K562 (cell line): ENCODE data around the gene CCDC169. TPM values are rescaled to one million over a fixed set of nuclear protein-coding genes. Genes with fewer than 3 reads are reported as not detected.

ENCODE experiments used
- ATAC-seq: fragments of 200-7000 bp; cut with Tn5 transposase; 3 replicates; pipeline ENCODE4 v1.9.1; 2020; ENCODE audit warnings: moderate library complexity
- BruUV-seq: library from RNA; stranded (reverse); fragments of 400-500 nt; replicated peaks from 2 replicates; lab custom pipeline; 2021; lab: Mats Ljungman, UMichigan
- CTCF ChIA-PET: fragments of 300-600 bp; formaldehyde crosslinking; extraction: SDS; loops from one replicate; lab custom pipeline; 2021; ENCODE audit warnings: low intra/inter-chr PET ratio; lab: Yijun Ruan, JAX
- POLR2A ChIA-PET: fragments of 300-600, 350-650 bp; sonication (Branson Sonifier 250); formaldehyde crosslinking; extraction: SDS; loops from one replicate; lab custom pipeline; 2021; ENCODE audit warnings: antibody characterized with exemption, inconsistent platforms; lab: Yijun Ruan, JAX
- DNase-seq, 4 experiments: peaks; one replicate each; pipeline versions ENCODE4 v3.0.0 to v3.0.0-alpha.2; 2011 to 2018; ENCODE audit warnings: low spot score in 3 of 4, mixed read lengths in 3 of 4; ENCODE audit errors: extremely low read depth in 1 of 4
- FAIRE-seq: peaks from 2 replicates; lab custom pipeline; 2011; peaks lifted over from hg19 to GRCh38; lab: Jason Lieb, UNC
- H2AFZ ChIP-seq: 2 replicates; pipeline ENCODE4 v1.6.0; 2011; ENCODE audit warnings: low read depth, low read length, control low read depth, inconsistent platforms
- H3K27ac ChIP-seq: fragments of 200-600 bp; 3 replicates; pipeline ENCODE4 v1.8.0; 2011; ENCODE audit warnings: low read depth, mild to moderate bottlenecking, control low read depth, inconsistent platforms, low read length, moderate library complexity, mixed read lengths; ENCODE audit errors: extremely low read depth
- H3K27me3 ChIP-seq, 2 experiments: fragments of 300-600 bp in 1 of 2; 2 replicates in 1 of 2; 3 replicates in 1 of 2; pipeline versions ENCODE4 v1.6.0 to v1.8.0; 2011; ENCODE audit warnings: inconsistent platforms in 2 of 2, low read length in 2 of 2, mild to moderate bottlenecking in 1 of 2, mixed read lengths in 1 of 2, moderate library complexity in 1 of 2; ENCODE audit not compliant: control insufficient read depth in 2 of 2, insufficient read depth in 2 of 2
- H3K36me3 ChIP-seq: fragments of 300-600 bp; 3 replicates; pipeline ENCODE4 v1.8.0; 2011; ENCODE audit warnings: mild to moderate bottlenecking, low read length, inconsistent platforms; ENCODE audit not compliant: control insufficient read depth, insufficient read depth
- H3K4me1 ChIP-seq, 2 experiments: fragments of 200-600 bp in 1 of 2; replicated peaks in 1 of 2; 2 replicates in 1 of 2; 3 replicates in 1 of 2; pipeline versions ENCODE4 v1.5.1 to v1.8.0; 2011; ENCODE audit warnings: inconsistent platforms in 2 of 2, low read length in 2 of 2, mild to moderate bottlenecking in 1 of 2, mixed read lengths in 1 of 2, moderate library complexity in 1 of 2; ENCODE audit not compliant: control insufficient read depth in 2 of 2, insufficient read depth in 2 of 2
- H3K4me2 ChIP-seq: 2 replicates; pipeline ENCODE4 v1.6.1; 2011; ENCODE audit warnings: low read length, control low read depth, inconsistent platforms, mixed read lengths; ENCODE audit not compliant: insufficient read depth
- H3K4me3 ChIP-seq: fragments of 200-600 bp; sonication (generic), shearing (Covaris generic); 2 replicates; pipeline ENCODE4 v1.5.1; 2016; ENCODE audit warnings: control low read depth, inconsistent platforms
- H3K79me2 ChIP-seq: fragments of 200-600 bp; 3 replicates; pipeline ENCODE4 v1.8.0; 2011; ENCODE audit warnings: low read length, inconsistent platforms; ENCODE audit not compliant: control insufficient read depth, insufficient read depth
- H3K9ac ChIP-seq, 2 experiments: 2 replicates each; pipeline versions ENCODE4 v1.6.0 to v1.6.1; 2011; ENCODE audit warnings: low read depth in 2 of 2, low read length in 2 of 2, control low read depth in 1 of 2, inconsistent platforms in 1 of 2, mild to moderate bottlenecking in 1 of 2, mixed read lengths in 1 of 2; ENCODE audit not compliant: insufficient read depth in 1 of 2
- H3K9me1 ChIP-seq: one replicate; pipeline ENCODE4 v1.6.0; 2011; ENCODE audit warnings: inconsistent platforms, mild to moderate bottlenecking, low read length, moderate library complexity; ENCODE audit not compliant: control insufficient read depth, insufficient read depth
- H3K9me3 ChIP-seq: replicated peaks from 2 replicates; pipeline ENCODE4 v1.5.1; 2011; ENCODE audit warnings: low read depth, low read length, inconsistent platforms; ENCODE audit not compliant: control insufficient read depth, insufficient read depth
- H4K20me1 ChIP-seq: replicated peaks from 2 replicates; pipeline ENCODE4 v1.6.1; 2011; ENCODE audit warnings: low read length, inconsistent platforms, mixed read lengths; ENCODE audit not compliant: control insufficient read depth, insufficient read depth
- NFYB ChIP-seq: IDR thresholded peaks from 2 replicates; pipeline ENCODE4 v1.6.1; 2011; ENCODE audit warnings: mild to moderate bottlenecking, moderate library complexity; ENCODE audit not compliant: insufficient read length; ENCODE audit errors: extremely low read depth
- SMARCE1 ChIP-seq: fragments of 450-650 bp; IDR thresholded peaks from 2 replicates; pipeline ENCODE4 v1.7.1; 2016; ENCODE audit warnings: mild to moderate bottlenecking
- TAF7 ChIP-seq: fragments of 450-650 bp; IDR thresholded peaks from 2 replicates; pipeline ENCODE4 v1.6.1; 2016; ENCODE audit warnings: missing genetic modification characterization, missing compliant biosample characterization
- ZNF184 ChIP-seq: sonication (generic); formaldehyde crosslinking; IDR thresholded peaks from 2 replicates; pipeline ENCODE4 v1.5.0; 2020; ENCODE audit warnings: missing genetic modification reagents
- ZNF609 ChIP-seq: sonication (generic); formaldehyde crosslinking; IDR thresholded peaks from 2 replicates; pipeline ENCODE4 v1.8.1; 2023; ENCODE audit warnings: missing genetic modification reagents, mild to moderate bottlenecking, borderline replicate concordance
- WGBS: fragments of 100-300 bp; shearing (Covaris generic); methylation state at CpG from one replicate; pipeline ENCODE4 v1.1.6; 2016; ENCODE audit warnings: low coverage, mixed read lengths; ENCODE audit not compliant: insufficient coverage; ENCODE audit errors: missing lambda C conversion rate; 5-methylcytosine and 5-hydroxymethylcytosine counted together
- in situ Hi-C: fragments of 300-500 bp; cut with MboI; formaldehyde crosslinking; loops from 4 replicates; pipeline ENCODE4 v1.15.0; 2018; ENCODE audit warnings: inconsistent platforms, mixed read lengths
- intact Hi-C: fragments of 100-400 bp; cut with micrococcal nuclease; formaldehyde crosslinking; loops from 2 replicates; pipeline ENCODE4 v1.14.2; 2022
- polyA plus RNA-seq, 8 experiments: library from polyadenylated mRNA; depleted of rRNA in 4 of 8; stranded (reverse) in 5 of 8; unstranded in 3 of 8; fragments of >200 nt; fragmentation: Nextera tagmentation in 2 of 8; fragmentation: Illumina TruSeq in 1 of 8; extraction: Ambion mirVana in 2 of 8; extraction: Trizol in 1 of 8; gene quantifications; 2 replicates each; pipeline versions ENCODE4 v1.2.1 to v1.2.3, GENCODE V29; 2011 to 2014; ENCODE audit warnings: inconsistent platforms in 1 of 8, missing spikeins in 1 of 8
- total RNA-seq, 7 experiments: library from RNA; depleted of rRNA in 6 of 7; stranded (reverse); fragments of >200 nt in 6 of 7; fragmentation: Illumina TruSeq in 2 of 7; extraction: Trizol in 2 of 7; gene quantifications; 2 replicates each; pipeline versions ENCODE4 v1.2.1 to v1.2.3, GENCODE V29; 2011 to 2021; ENCODE audit warnings: low replicate concordance in 1 of 7

Gene CCDC169
- total and polyA plus RNA-seq, 9 of the 15 experiments (the other 6 are each of a cell fraction or from before 2014, with no cell fraction given), result 6.8 to 22.0 (median 12.4) TPM

- no peak for TF ChIP-seq SMARCE1
These were observed 53.5 kb downstream of the CCDC169 start (continued) for GRCh38 chr13:36244073-36244472.

GRCh38 chr13:36242761-36243160, 54.9 kb downstream of the CCDC169 start:
- WGBS, result 56% methylated on average over 2 of the region's 2 CpGs
- DNase-seq, result no peak
- H3K27ac ChIP-seq, result no peak overlapping the region
- TF ChIP-seq ZNF609 (CRISPR knock-in tag) (no peak), NFYB (no peak), ZNF184 (no peak), TAF7 (no peak)

More at GRCh38 chr13:36242761-36243160, 54.9 kb downstream of the CCDC169 start:
- in situ Hi-C loops (no loop called here), intact Hi-C loops (no loop called here)
- Histone ChIP-seq H3K4me3 (no peak overlapping the region), H3K27me3 (no peaks in the 10 kb centered on the region), H2AFZ (no peak overlapping the region), H3K9me1 (no peaks in the 10 kb centered on the region), H3K4me2 (no peak overlapping the region), H3K9me3 (no peaks in the 10 kb centered on the region), H3K9ac (no peak overlapping the region), H3K79me2 (no peaks in the 10 kb centered on the region), H3K4me1 (no peaks in the 10 kb centered on the region), H3K36me3 (peaks cover 4% of the 10 kb centered on the region; the same call in 1 of the 3 replicates), H4K20me1 (no peaks in the 10 kb centered on the region)
- BruUV-seq, result no TSS peak
- CTCF ChIA-PET, result no interaction called here
- no peak for ATAC-seq
- POLR2A ChIA-PET, result no interaction called here
- FAIRE-seq, result no peak
